Ramos (cell line): Measurements from ENCODE around the gene OVOL3.

Source experiments
- in situ Hi-C: fragments of 300-500 bp; cut with MboI; formaldehyde crosslinking; loops from one replicate; pipeline ENCODE4 v1.14.3; 2022; ENCODE audit warnings: low sequenced_read_pairs; ENCODE audit not compliant: unreplicated experiment

Gene OVOL3

DNA sequence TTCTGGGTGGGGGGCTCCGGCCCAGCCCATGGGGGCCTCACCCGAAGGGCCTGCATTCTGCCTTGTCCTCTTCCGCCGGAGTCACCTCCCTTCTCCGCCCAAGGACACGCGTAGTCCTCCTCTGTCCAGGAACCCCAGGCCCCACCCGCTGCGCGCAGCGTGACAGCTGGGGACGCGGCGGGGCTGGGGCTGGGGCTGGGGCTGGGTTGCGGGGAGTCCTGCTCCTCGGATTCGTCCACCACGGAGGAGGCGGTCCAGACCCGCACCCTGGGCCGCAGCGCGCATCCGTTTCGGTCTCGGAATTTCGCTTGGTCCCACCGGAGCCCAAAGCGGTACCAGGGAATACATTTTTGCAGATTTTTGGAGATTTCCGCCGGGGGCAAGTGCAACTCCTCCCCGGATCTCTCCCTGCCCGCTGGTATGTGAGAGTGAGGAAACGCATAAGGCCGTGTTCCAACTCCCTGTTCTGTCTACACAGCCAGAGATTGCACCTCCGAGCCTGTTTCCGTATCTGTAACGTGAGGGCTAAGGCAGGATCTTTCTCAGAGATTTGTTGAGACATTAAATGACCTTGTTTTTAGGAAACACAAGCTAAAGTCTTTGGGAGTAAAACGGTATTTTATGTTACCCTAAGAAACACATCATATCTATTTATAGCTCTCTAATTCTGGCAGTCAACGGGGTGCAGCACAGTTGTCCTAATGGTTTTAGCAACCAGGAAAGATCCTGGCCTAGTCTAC lies 41.6 kb downstream of the OVOL3 start, which contains the start of gene COX7A1:
COX7A1 (minus strand) TSS at position 96 of the 740 bp plus-strand sequence; CDS start at position 56, 40 bp downstream.
- in situ Hi-C loops, result no loop called here

GRCh38 chr19:36153126-36153525 lies 42.2 kb downstream of the OVOL3 start:
- in situ Hi-C loops, result no loop called here

GRCh38 chr19:36160821-36161596 lies 50.1 kb downstream of the OVOL3 start:
- in situ Hi-C loops, result no loop called here
